Caco-2 (cell line): ENCODE data around the gene SEC14L1. TPM values are rescaled to one million over a fixed set of nuclear protein-coding genes. Genes with fewer than 3 reads are reported as not detected.
"Not testable (repeated sequence)": the region's sequence is repeated elsewhere in the genome, so short reads cannot be mapped to it uniquely, and the experiment has no call there.

Experiments
- BruUV-seq: library from RNA; stranded (reverse); fragments of 400-500 nt; replicated peaks from 2 replicates; lab custom pipeline; 2021; lab: Mats Ljungman, UMichigan
- CTCF ChIA-PET: fragments of 300-600 bp; sonication (Branson Sonifier 250); formaldehyde crosslinking; loops from one replicate; lab custom pipeline; 2022; ENCODE audit warnings: antibody characterized with exemption; lab: Charles Lee
- POLR2A ChIA-PET: fragments of 300-600 bp; sonication (Branson Sonifier 250); formaldehyde crosslinking; loops from one replicate; lab custom pipeline; 2022; ENCODE audit warnings: antibody characterized with exemption; lab: Charles Lee
- DNase-seq, 2 experiments: peaks; one replicate each; pipeline versions ENCODE4 v3.0.0 to v3.0.0-alpha.2; 2020 to 2022
- H3K27me3 ChIP-seq: replicated peaks from 2 replicates; pipeline ENCODE4 v1.6.0; 2011; ENCODE audit warnings: low read length; ENCODE audit not compliant: control insufficient read depth, insufficient read depth
- H3K36me3 ChIP-seq: 2 replicates; pipeline ENCODE4 v1.5.1; 2011; ENCODE audit warnings: low read length; ENCODE audit not compliant: control insufficient read depth, insufficient read depth
- H3K4me1 ChIP-seq: fragments of 250-450 bp; sonication (Bioruptor Pico); 2 replicates; pipeline ENCODE4 v1.5.1; 2020; ENCODE audit warnings: mild to moderate bottlenecking
- H3K4me3 ChIP-seq: 2 replicates; pipeline ENCODE4 v1.5.1; 2011; ENCODE audit warnings: low read depth, mild to moderate bottlenecking, control low read depth, low read length
- H3K9me3 ChIP-seq: fragments of 250-450 bp; sonication (Bioruptor Pico); 2 replicates; pipeline ENCODE4 v1.5.1; 2020; ENCODE audit warnings: mild to moderate bottlenecking, moderate library complexity
- H3K27ac Mint-ChIP-seq: one replicate; pipeline ENCODE4 v1.8.0; 2022; ENCODE audit warnings: mixed read lengths; ENCODE audit not compliant: unreplicated experiment
- H3K27me3 Mint-ChIP-seq: one replicate; pipeline ENCODE4 v1.8.0; 2022; ENCODE audit warnings: mixed read lengths; ENCODE audit not compliant: insufficient read depth, unreplicated experiment
- H3K36me3 Mint-ChIP-seq: one replicate; pipeline ENCODE4 v1.8.0; 2022; ENCODE audit warnings: mild to moderate bottlenecking, mixed read lengths; ENCODE audit not compliant: insufficient read depth, unreplicated experiment
- H3K4me1 Mint-ChIP-seq: one replicate; pipeline ENCODE4 v1.8.0; 2022; ENCODE audit warnings: low read depth, mixed read lengths; ENCODE audit not compliant: unreplicated experiment
- H3K4me3 Mint-ChIP-seq: one replicate; pipeline ENCODE4 v1.8.0; 2022; ENCODE audit warnings: mild to moderate bottlenecking, moderate library complexity, mixed read lengths; ENCODE audit not compliant: unreplicated experiment
- H3K9me3 Mint-ChIP-seq: one replicate; pipeline ENCODE4 v1.8.0; 2022; ENCODE audit warnings: mixed read lengths; ENCODE audit not compliant: unreplicated experiment
- intact Hi-C: fragments of 100-400 bp; cut with micrococcal nuclease; formaldehyde crosslinking; loops from one replicate; pipeline ENCODE4 v1.10.0; 2022; ENCODE audit not compliant: unreplicated experiment
- total RNA-seq: library from RNA; stranded (reverse); gene quantifications from 2 replicates; pipeline ENCODE4 v1.2.3, GENCODE V29; 2022
- TF ChIP-seq, protein P1 (sequence below), 2 experiments: fragments of 200-600 bp in 1 of 2; IDR thresholded peaks; 1 replicate in 1 of 2; 2 replicates in 1 of 2; pipeline versions ENCODE4 v1.5.1 to v1.8.0; 2011 to 2022; ENCODE audit warnings: antibody characterized with exemption in 1 of 2, control low read depth in 1 of 2, inconsistent platforms in 1 of 2, low read depth in 1 of 2, low read length in 1 of 2, mild to moderate bottlenecking in 1 of 2, moderate library complexity in 1 of 2; ENCODE audit not compliant: insufficient read depth in 1 of 2, severe bottlenecking in 1 of 2, unreplicated experiment in 1 of 2

Gene SEC14L1
- total RNA-seq, 1 experiment from 2014 or later: 92.0 TPM

GRCh38 chr17:77150196-77150595 is 9.4 kb downstream of the SEC14L1 start:
- no TSS peak for BruUV-seq
- H3K9me3 ChIP-seq: no peaks in the 10 kb centered on the region
- H3K4me3 ChIP-seq: no peak overlapping the region
- H3K36me3 ChIP-seq: peaks cover 1% of the 10 kb centered on the region; the same call in 1 of the 2 replicates
- DNase-seq: no peak
- H3K27ac Mint-ChIP-seq: no peak overlapping the region
- TF ChIP-seq, protein P1, sequence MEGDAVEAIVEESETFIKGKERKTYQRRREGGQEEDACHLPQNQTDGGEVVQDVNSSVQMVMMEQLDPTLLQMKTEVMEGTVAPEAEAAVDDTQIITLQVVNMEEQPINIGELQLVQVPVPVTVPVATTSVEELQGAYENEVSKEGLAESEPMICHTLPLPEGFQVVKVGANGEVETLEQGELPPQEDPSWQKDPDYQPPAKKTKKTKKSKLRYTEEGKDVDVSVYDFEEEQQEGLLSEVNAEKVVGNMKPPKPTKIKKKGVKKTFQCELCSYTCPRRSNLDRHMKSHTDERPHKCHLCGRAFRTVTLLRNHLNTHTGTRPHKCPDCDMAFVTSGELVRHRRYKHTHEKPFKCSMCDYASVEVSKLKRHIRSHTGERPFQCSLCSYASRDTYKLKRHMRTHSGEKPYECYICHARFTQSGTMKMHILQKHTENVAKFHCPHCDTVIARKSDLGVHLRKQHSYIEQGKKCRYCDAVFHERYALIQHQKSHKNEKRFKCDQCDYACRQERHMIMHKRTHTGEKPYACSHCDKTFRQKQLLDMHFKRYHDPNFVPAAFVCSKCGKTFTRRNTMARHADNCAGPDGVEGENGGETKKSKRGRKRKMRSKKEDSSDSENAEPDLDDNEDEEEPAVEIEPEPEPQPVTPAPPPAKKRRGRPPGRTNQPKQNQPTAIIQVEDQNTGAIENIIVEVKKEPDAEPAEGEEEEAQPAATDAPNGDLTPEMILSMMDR (IDR thresholded peaks at IDR 0.05; ENCODE audit: insufficient read depth in 1 of 2, low read depth in 1 of 2, low read length in 1 of 2, severe bottlenecking in 1 of 2, unreplicated experiment in 1 of 2): no peak
- H3K27me3 ChIP-seq: no peaks in the 10 kb centered on the region
- H3K4me1 ChIP-seq: peaks cover 37% of the 10 kb centered on the region
- H3K36me3 Mint-ChIP-seq: peaks cover 62% of the 10 kb centered on the region
- intact Hi-C loops: no loop called here
- H3K27me3 Mint-ChIP-seq: no peaks in the 10 kb centered on the region
- no peaks in the 10 kb centered on the region for H3K9me3 Mint-ChIP-seq
- CTCF ChIA-PET: no interaction called here
- peaks cover 58% of the 10 kb centered on the region for H3K4me1 Mint-ChIP-seq
- H3K4me3 Mint-ChIP-seq: no peak overlapping the region
- POLR2A ChIA-PET: no interaction called here

GRCh38 chr17:77151186-77151585 is 10.4 kb downstream of the SEC14L1 start:
- Histone ChIP-seq H3K36me3 (peaks cover 1% of the 10 kb centered on the region; the same call in 1 of the 2 replicates), H3K9me3 (no peaks in the 10 kb centered on the region), H3K4me3 (no peak overlapping the region), H3K27me3 (no peaks in the 10 kb centered on the region), H3K4me1 (peaks cover 27% of the 10 kb centered on the region)
- H3K4me1 Mint-ChIP-seq: peaks cover 51% of the 10 kb centered on the region
- DNase-seq: no peak
- no peak overlapping the region for H3K4me3 Mint-ChIP-seq
- no TSS peak for BruUV-seq
- CTCF ChIA-PET: no interaction called here
- TF ChIP-seq, protein P1 (IDR thresholded peaks at IDR 0.05; ENCODE audit: insufficient read depth in 1 of 2, low read depth in 1 of 2, low read length in 1 of 2, severe bottlenecking in 1 of 2, unreplicated experiment in 1 of 2): no peak
- POLR2A ChIA-PET: interaction anchor here (0.6 kb wide), 1 partner anchor 63 kb away, joined by 3 read pairs; no protein-coding TSS in a partner anchor
- H3K9me3 Mint-ChIP-seq: no peaks in the 10 kb centered on the region
- H3K27me3 Mint-ChIP-seq: no peaks in the 10 kb centered on the region
- no peak overlapping the region for H3K27ac Mint-ChIP-seq
- intact Hi-C loops: no loop called here
- H3K36me3 Mint-ChIP-seq: peaks cover 54% of the 10 kb centered on the region

DNA sequence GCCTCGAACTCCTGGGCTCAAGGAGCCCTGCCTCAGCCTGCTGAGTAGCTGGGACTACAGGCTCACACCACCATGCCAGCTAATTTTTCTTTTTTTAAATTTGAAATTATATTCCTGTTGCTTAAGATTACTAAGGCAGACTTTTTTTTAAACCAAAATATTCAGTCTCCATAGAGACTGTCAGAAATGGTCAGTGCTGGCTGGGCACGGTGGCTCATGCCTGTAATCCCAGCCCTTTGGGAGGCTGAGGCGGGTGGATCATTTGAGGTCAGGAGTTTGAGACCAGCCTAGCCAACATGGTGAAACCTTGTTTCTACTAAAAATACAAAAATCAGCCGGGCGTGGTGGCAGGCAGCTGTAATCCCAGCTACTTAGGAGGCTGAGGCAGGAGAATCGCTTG is 11.3 kb downstream of the SEC14L1 start:
- BruUV-seq, H3K9me3 Mint-ChIP-seq, H3K9me3 ChIP-seq, H3K4me3 ChIP-seq, DNase-seq, POLR2A ChIA-PET, H3K27me3 ChIP-seq, H3K36me3 ChIP-seq, H3K27ac Mint-ChIP-seq, intact Hi-C loops, H3K27me3 Mint-ChIP-seq, CTCF ChIA-PET, H3K4me3 Mint-ChIP-seq: not testable (repeated sequence)
- Mint-ChIP-seq H3K4me1 (peaks cover 46% of the 10 kb centered on the region), H3K36me3 (peaks cover 49% of the 10 kb centered on the region)
- H3K4me1 ChIP-seq: peaks cover 18% of the 10 kb centered on the region
